T-helper 2 cell treated with Interferon-gamma antibody and Interleukin-4, amounts not matched to agents 5 μg/mL and 100 μg/mL, for 36 hours (primary cell): Measurements from ENCODE around the gene ASCC2.

Source experiments
- DNase-seq: peaks from one replicate; pipeline ENCODE4 v3.0.0; 2021; ENCODE audit warnings: low spot score
- H3K27ac Mint-ChIP-seq: one replicate; pipeline ENCODE4 v1.8.0; 2021; ENCODE audit warnings: mild to moderate bottlenecking, mixed read lengths
- H3K27me3 Mint-ChIP-seq: one replicate; pipeline ENCODE4 v1.8.0; 2021; ENCODE audit warnings: low read depth, mixed read lengths
- H3K36me3 Mint-ChIP-seq: one replicate; pipeline ENCODE4 v1.8.0; 2021; ENCODE audit warnings: low read depth, mixed read lengths
- H3K4me1 Mint-ChIP-seq: one replicate; pipeline ENCODE4 v1.8.0; 2021; ENCODE audit warnings: low read depth, mixed read lengths
- H3K4me3 Mint-ChIP-seq: one replicate; pipeline ENCODE4 v1.8.0; 2022; ENCODE audit warnings: mild to moderate bottlenecking, moderate library complexity, mixed read lengths
- H3K9me3 Mint-ChIP-seq: one replicate; pipeline ENCODE4 v1.8.0; 2021; ENCODE audit warnings: mixed read lengths

The ASCC2 gene

DNA sequence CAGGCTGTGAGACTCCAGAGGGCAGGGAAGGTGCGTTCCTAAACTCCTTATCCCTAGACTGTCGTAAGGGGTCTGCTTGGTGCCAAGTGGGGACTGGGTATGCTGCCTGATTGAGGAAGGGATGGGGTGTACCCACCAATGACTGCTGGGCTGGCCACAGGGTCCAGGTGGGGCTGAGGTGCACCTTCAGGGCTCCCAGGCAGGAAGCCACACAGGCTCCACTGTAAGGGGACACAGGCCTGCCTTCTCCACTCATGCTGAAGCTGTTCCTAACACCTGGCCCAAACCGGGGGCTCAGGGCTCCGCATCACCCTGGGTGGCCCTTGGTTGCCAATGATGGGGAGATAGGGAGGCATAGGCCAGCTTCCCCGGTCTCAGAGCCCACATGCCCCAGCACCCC is 97.9 kb downstream of the ASCC2 start:
- H3K36me3 Mint-ChIP-seq: peaks cover 4% of the 10 kb centered on the region
- no peaks in the 10 kb centered on the region for H3K4me1 Mint-ChIP-seq
- H3K27me3 Mint-ChIP-seq: no peaks in the 10 kb centered on the region
- H3K27ac Mint-ChIP-seq: no peak overlapping the region
- H3K4me3 Mint-ChIP-seq: no peak overlapping the region
- H3K9me3 Mint-ChIP-seq: no peaks in the 10 kb centered on the region
- DNase-seq: no peak

DNA sequence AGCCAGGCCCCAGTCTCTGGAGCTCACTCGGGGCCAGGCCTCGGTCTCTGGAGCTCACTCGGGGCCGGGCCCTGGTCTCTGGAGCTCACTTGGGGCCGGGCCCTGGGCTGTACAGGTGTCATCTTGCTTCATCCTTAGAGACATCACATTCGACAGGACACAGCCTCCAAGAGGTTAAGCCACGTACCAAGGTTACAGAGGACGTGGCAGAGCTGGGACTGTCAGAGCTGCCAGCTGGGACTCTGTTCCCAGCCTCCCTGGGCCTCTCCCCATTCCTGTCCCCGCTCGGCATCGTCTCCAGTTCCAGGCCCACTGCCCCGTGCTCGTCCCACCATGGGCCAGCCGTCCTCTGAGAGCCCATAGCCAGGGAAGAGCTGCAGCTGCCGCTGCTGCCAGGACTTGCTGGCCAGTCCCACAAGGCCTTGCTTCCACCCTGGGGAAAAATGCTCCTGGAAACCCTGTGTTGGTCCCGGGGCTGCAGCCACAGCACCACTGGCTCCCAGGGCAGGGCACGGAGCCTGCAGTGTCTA is 98.7 kb downstream of the ASCC2 start:
- DNase-seq: no peak
- Mint-ChIP-seq H3K4me3 (no peak overlapping the region), H3K27me3 (no peaks in the 10 kb centered on the region), H3K36me3 (peaks cover 4% of the 10 kb centered on the region), H3K4me1 (no peaks in the 10 kb centered on the region), H3K27ac (no peak overlapping the region), H3K9me3 (no peaks in the 10 kb centered on the region)
